Memory B cell (primary cell): Measurements from ENCODE around the gene ACAP3.

Source experiments
- ATAC-seq: fragments of 150-1000 bp; cut with Tn5 transposase; 2 replicates; pipeline ENCODE4 v1.10.0; 2021; ENCODE audit warnings: low read depth, mild to moderate bottlenecking, moderate library complexity
- DNase-seq, 2 donors: peaks; one replicate each; pipeline ENCODE4 v3.0.0; 2022; ENCODE audit warnings: low spot score in 2 of 2
- H3K27ac Mint-ChIP-seq: one replicate; pipeline ENCODE4 v1.8.0; 2022; ENCODE audit warnings: mild to moderate bottlenecking, moderate library complexity, mixed read lengths
- H3K27me3 Mint-ChIP-seq: one replicate; pipeline ENCODE4 v1.8.0; 2022; ENCODE audit warnings: mixed read lengths
- H3K36me3 Mint-ChIP-seq: one replicate; pipeline ENCODE4 v1.8.0; 2022; ENCODE audit warnings: mild to moderate bottlenecking, mixed read lengths
- H3K4me1 Mint-ChIP-seq: one replicate; pipeline ENCODE4 v1.8.0; 2022; ENCODE audit warnings: mixed read lengths
- H3K4me3 Mint-ChIP-seq: one replicate; pipeline ENCODE4 v1.8.0; 2022; ENCODE audit warnings: mild to moderate bottlenecking, moderate library complexity, mixed read lengths
- H3K9me3 Mint-ChIP-seq: one replicate; pipeline ENCODE4 v1.8.0; 2022; ENCODE audit warnings: mixed read lengths

The ACAP3 gene

GRCh38 chr1:1273512-1274298 lies 34.0 kb downstream of the ACAP3 start, which contains the start of gene UBE2J2:
Gene UBE2J2, minus strand, starts transcription at chr1:1273854. Its CDS starts 5,862 bp downstream, at chr1:1267992.
- H3K36me3 Mint-ChIP-seq, result no peaks in the 10 kb centered on the region
- DNase-seq (peak; percentile 81 to 85), ATAC-seq (peak; percentile 98)
- H3K4me3 Mint-ChIP-seq, result peak within 1 kb of the TSS; percentile 84
- no peaks in the 10 kb centered on the region for H3K9me3 Mint-ChIP-seq
- H3K27ac Mint-ChIP-seq, result peak within 1 kb of the TSS; percentile 63
- peaks cover 25% of the 10 kb centered on the region for H3K4me1 Mint-ChIP-seq
- H3K27me3 Mint-ChIP-seq, result no peaks in the 10 kb centered on the region

- no peaks in the 10 kb centered on the region for H3K27me3 Mint-ChIP-seq
- no peaks in the 10 kb centered on the region for H3K36me3 Mint-ChIP-seq
- no peaks in the 10 kb centered on the region for H3K9me3 Mint-ChIP-seq
- peak overlapping the region; percentile 63 for H3K27ac Mint-ChIP-seq
- H3K4me1 Mint-ChIP-seq, result peaks cover 25% of the 10 kb centered on the region
- peak overlapping the region; percentile 84 for H3K4me3 Mint-ChIP-seq
- DNase-seq, result no peak
- ATAC-seq, result no peak
Observed at GRCh38 chr1:1273209-1273511, 34.6 kb downstream of the ACAP3 start.

GRCh38 chr1:1272341-1273208 lies 35.2 kb downstream of the ACAP3 start:
- peak overlapping the region; percentile 84 for H3K4me3 Mint-ChIP-seq
- H3K9me3 Mint-ChIP-seq, result no peaks in the 10 kb centered on the region
- H3K27ac Mint-ChIP-seq, result peak overlapping the region; percentile 63
- DNase-seq (no peak), ATAC-seq (no peak)
- H3K4me1 Mint-ChIP-seq, result peaks cover 25% of the 10 kb centered on the region
- peaks cover 2% of the 10 kb centered on the region for H3K36me3 Mint-ChIP-seq
- H3K27me3 Mint-ChIP-seq, result no peaks in the 10 kb centered on the region

- ATAC-seq, result no peak
Observed at GRCh38 chr1:1270813-1271212, 36.9 kb downstream of the ACAP3 start.

GRCh38 chr1:1268284-1268682 lies 39.4 kb downstream of the ACAP3 start:
- Mint-ChIP-seq H3K27ac (no peak overlapping the region), H3K4me3 (no peak overlapping the region), H3K9me3 (no peaks in the 10 kb centered on the region), H3K36me3 (peaks cover 7% of the 10 kb centered on the region), H3K27me3 (no peaks in the 10 kb centered on the region), H3K4me1 (peaks cover 28% of the 10 kb centered on the region)
- ATAC-seq (no peak), DNase-seq (no peak)

More at GRCh38 chr1:1270813-1271212, 36.9 kb downstream of the ACAP3 start:
- Mint-ChIP-seq H3K9me3 (no peaks in the 10 kb centered on the region), H3K27ac (peak overlapping the region; percentile 17), H3K4me1 (peaks cover 28% of the 10 kb centered on the region), H3K27me3 (no peaks in the 10 kb centered on the region), H3K36me3 (peaks cover 2% of the 10 kb centered on the region), H3K4me3 (peak overlapping the region; percentile 52)
- DNase-seq, result no peak

- Mint-ChIP-seq H3K36me3 (peaks cover 7% of the 10 kb centered on the region), H3K27me3 (no peaks in the 10 kb centered on the region), H3K27ac (no peak overlapping the region), H3K9me3 (no peaks in the 10 kb centered on the region), H3K4me3 (no peak overlapping the region), H3K4me1 (peaks cover 25% of the 10 kb centered on the region)
- no peak for ATAC-seq
- no peak for DNase-seq
Observed at GRCh38 chr1:1267488-1268283, 40.0 kb downstream of the ACAP3 start.

- H3K27me3 Mint-ChIP-seq, result no peaks in the 10 kb centered on the region
- no peak overlapping the region for H3K4me3 Mint-ChIP-seq
- H3K9me3 Mint-ChIP-seq, result no peaks in the 10 kb centered on the region
- no peak overlapping the region for H3K27ac Mint-ChIP-seq
- H3K4me1 Mint-ChIP-seq, result peaks cover 16% of the 10 kb centered on the region
- H3K36me3 Mint-ChIP-seq, result peaks cover 19% of the 10 kb centered on the region
- DNase-seq, result no peak
- ATAC-seq, result no peak
Observed at GRCh38 chr1:1264868-1265272, 42.9 kb downstream of the ACAP3 start.

- no peak overlapping the region for H3K4me3 Mint-ChIP-seq
- peaks cover 16% of the 10 kb centered on the region for H3K4me1 Mint-ChIP-seq
- ATAC-seq (no peak), DNase-seq (no peak)
- peaks cover 21% of the 10 kb centered on the region for H3K36me3 Mint-ChIP-seq
- no peaks in the 10 kb centered on the region for H3K9me3 Mint-ChIP-seq
- H3K27ac Mint-ChIP-seq, result no peak overlapping the region
- H3K27me3 Mint-ChIP-seq, result no peaks in the 10 kb centered on the region
Observed at GRCh38 chr1:1264026-1264425, 43.7 kb downstream of the ACAP3 start.

GRCh38 chr1:1262758-1263157 lies 45.0 kb downstream of the ACAP3 start:
- no peak for DNase-seq
- peaks cover 18% of the 10 kb centered on the region for H3K4me1 Mint-ChIP-seq
- H3K27me3 Mint-ChIP-seq, result no peaks in the 10 kb centered on the region
- H3K36me3 Mint-ChIP-seq, result peaks cover 21% of the 10 kb centered on the region
- H3K4me3 Mint-ChIP-seq, result no peak overlapping the region
- no peak for ATAC-seq
- no peaks in the 10 kb centered on the region for H3K9me3 Mint-ChIP-seq
- no peak overlapping the region for H3K27ac Mint-ChIP-seq

- no peak overlapping the region for H3K27ac Mint-ChIP-seq
- peaks cover 16% of the 10 kb centered on the region for H3K4me1 Mint-ChIP-seq
- no peaks in the 10 kb centered on the region for H3K27me3 Mint-ChIP-seq
- H3K4me3 Mint-ChIP-seq, result no peak overlapping the region
- ATAC-seq, result no peak
- H3K36me3 Mint-ChIP-seq, result peaks cover 24% of the 10 kb centered on the region
- DNase-seq, result no peak
- no peaks in the 10 kb centered on the region for H3K9me3 Mint-ChIP-seq
Observed at GRCh38 chr1:1262071-1262470, 45.7 kb downstream of the ACAP3 start.

GRCh38 chr1:1260843-1261560 lies 46.7 kb downstream of the ACAP3 start:
- H3K27me3 Mint-ChIP-seq, result no peaks in the 10 kb centered on the region
- ATAC-seq, result no peak
- DNase-seq, result no peak
- peaks cover 25% of the 10 kb centered on the region for H3K36me3 Mint-ChIP-seq
- H3K27ac Mint-ChIP-seq, result peak overlapping the region; percentile 80
- H3K4me1 Mint-ChIP-seq, result peaks cover 16% of the 10 kb centered on the region
- H3K9me3 Mint-ChIP-seq, result no peaks in the 10 kb centered on the region
- H3K4me3 Mint-ChIP-seq, result no peak overlapping the region

- Mint-ChIP-seq H3K4me1 (peaks cover 16% of the 10 kb centered on the region), H3K36me3 (peaks cover 27% of the 10 kb centered on the region), H3K4me3 (no peak overlapping the region), H3K27ac (peak overlapping the region; percentile 80), H3K27me3 (no peaks in the 10 kb centered on the region), H3K9me3 (no peaks in the 10 kb centered on the region)
- no peak for DNase-seq
- ATAC-seq, result peak; percentile 52
Observed at GRCh38 chr1:1259951-1260600, 47.7 kb downstream of the ACAP3 start.

- H3K9me3 Mint-ChIP-seq, result no peaks in the 10 kb centered on the region
- no peak for ATAC-seq
- peaks cover 16% of the 10 kb centered on the region for H3K4me1 Mint-ChIP-seq
- peaks cover 26% of the 10 kb centered on the region for H3K36me3 Mint-ChIP-seq
- H3K27ac Mint-ChIP-seq, result peak overlapping the region; percentile 80
- no peak for DNase-seq
- no peak overlapping the region for H3K4me3 Mint-ChIP-seq
- H3K27me3 Mint-ChIP-seq, result no peaks in the 10 kb centered on the region
Observed at GRCh38 chr1:1259540-1259939, 48.2 kb downstream of the ACAP3 start.
